ENCODE measurements around the gene ROPN1B. TPM values are rescaled to one million over a fixed set of nuclear protein-coding genes. Genes with fewer than 3 reads are reported as not detected.

Gene ROPN1B
- total RNA-seq, 1 donor from 2014 or later = not detected

DNA sequence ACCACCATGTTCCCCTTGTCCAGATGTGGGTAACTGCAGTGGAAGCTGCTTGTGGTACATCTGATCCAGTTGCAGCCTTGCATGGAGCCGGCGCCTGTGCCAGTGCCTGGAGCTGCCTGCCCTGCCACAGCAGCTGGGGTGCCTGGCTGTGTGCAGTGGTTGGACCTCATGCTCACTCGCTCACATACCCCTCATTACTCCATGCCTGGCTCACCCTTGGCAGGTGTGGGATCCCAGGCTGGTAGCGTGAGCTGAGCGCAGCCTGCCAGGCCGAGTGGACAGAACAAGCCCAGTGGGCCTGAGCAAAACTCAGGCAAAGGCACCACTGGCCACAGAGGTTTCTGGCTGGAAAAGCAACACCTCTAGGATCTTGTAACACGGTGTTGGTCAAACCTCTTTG, 35.7 kb downstream of the ROPN1B start:
- no peak for DNase-seq (ENCODE audit: low read depth)

DNA sequence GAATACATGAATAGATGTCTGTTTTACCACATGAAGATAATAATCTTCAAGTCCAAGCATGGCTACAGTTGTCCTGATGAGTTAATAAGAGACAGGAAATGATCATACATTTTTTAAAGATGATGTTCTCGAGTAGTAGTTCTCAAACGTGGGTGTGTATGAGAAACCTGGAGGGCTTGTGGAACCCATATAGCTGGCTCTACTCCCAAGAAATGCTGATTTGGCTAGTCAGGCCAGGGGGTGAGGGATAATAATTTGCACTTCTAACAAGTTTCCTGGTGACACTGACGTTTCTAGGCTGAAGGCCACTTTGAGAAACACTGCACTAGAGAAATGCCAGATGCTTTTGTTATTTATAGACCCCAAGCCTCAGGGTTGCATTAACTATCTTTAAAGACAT, 37.0 kb downstream of the ROPN1B start:
- no peak for DNase-seq (ENCODE audit: low read depth)

DNA sequence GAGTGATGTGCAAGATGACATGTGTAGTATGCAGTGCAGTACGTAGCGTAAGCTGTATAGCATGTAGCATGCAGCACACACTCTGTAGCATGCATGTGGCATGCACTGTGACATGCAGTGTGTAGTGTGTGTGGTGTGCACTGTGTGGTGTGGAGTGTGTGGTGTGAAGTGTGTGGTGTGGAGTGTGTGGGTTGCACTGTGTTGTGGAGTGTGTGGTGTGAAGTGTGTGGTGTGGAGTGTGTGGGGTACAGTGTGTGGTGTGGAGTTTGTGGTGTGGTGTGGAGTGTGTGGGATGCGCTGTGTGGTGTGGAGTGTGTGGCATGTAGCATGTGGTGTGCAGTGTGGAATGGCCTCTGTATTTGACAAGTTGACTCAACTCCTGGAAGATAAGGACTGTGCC, 39.2 kb downstream of the ROPN1B start:
- no peak for DNase-seq (ENCODE audit: low read depth)

DNA sequence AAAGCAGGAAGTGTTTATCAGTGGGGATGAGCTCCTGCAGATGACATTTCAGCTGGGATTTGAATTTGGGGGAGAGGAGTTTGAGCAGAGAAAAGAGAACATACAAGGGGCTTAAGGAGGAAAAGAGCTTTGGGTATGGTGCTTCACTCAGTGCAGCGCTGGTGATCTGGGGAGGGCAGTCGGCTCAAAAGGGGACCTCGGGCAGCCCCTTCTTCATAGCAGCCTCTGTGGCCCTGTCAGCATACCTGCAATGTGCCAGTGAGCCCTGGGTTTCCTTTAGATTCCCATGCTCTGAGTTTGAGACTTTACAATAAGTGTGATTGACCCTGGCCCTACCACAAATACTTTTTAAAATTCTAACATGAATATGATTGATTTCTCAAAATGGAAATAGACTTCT, 40.2 kb downstream of the ROPN1B start:
- no peak for DNase-seq (ENCODE audit: low read depth)

DNA sequence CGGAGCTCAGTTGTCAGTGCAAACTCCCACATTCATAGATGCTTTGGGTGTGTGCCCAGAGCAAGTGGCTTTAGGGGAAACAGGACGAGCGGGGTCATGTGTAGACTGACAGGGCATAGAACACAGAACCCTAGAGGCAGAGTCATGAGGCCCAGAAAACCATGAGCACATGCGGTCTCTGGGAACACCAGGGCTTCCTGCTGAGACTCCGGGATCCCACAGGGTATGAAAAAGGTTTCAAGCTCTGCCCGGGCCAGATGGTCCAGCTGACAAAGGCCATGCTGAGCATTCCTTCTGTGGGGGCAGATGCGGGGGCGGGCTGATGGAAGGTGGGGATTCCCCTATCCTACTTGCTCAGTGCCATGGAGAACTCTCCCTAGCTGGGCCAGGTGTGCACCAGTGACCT, 44.8 kb downstream of the ROPN1B start:
- DNase-seq (ENCODE audit: low read depth) = no peak

DNA sequence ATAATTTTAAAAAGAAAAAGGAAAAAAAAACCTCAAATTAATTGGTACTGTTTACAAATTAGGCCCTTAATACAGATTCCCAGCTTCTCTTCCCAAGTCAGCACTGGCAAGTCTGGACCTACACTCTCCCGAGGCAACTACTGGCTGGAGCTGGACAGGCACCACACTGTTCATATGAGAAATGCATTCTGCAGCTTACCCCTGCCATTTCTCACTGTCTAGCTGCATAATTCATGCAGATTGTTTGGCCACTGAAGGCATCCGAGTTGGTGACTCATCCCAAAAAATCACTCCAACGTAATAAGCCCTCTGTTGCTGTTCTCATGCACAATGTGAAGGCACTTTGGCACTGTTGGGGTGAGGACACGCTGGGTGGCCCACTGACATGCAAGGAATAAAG, 45.3 kb downstream of the ROPN1B start:
- no peak for DNase-seq (ENCODE audit: low read depth)

DNA sequence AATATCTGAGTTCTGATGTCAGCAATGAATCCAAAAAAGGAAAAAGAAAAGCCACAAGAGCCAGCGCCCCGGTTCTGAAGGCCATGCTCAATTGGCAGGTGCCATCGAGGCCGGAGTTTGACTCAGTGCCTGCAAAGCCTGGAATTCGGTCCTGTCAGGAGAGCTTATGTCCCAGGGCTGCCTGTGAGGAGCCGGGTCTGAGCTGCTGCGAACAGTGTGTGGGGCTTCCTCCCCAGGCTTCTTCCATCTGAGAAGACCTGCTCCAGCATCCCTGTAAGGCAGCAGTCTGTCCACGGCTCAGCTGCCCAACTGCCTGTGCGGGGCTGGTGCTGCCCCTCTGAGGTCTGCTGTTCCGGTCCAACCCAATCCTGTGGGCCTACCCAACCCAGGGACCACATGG, 46.1 kb downstream of the ROPN1B start:
- DNase-seq (ENCODE audit: low read depth) = no peak

DNA sequence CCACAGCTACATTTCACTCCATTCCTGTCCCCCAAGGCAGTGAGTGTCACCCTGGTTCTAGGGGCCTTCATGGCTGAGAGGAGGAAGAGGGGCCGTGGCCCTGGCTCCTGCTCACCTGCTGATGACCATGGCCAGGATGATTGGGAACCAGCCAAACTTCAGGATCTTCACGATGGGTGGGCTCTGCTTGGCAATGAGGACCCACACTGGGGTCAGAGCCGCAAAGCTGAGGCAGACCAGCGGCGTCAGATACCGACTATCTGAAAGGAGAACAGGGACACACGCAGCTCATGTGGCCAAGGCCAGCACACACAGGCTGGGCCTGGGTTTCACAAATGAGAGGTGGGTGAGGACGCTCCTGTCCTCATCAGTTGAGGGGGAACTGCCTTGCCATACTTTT, 47.6 kb downstream of the ROPN1B start:
- no peak for DNase-seq (ENCODE audit: low read depth)

DNA sequence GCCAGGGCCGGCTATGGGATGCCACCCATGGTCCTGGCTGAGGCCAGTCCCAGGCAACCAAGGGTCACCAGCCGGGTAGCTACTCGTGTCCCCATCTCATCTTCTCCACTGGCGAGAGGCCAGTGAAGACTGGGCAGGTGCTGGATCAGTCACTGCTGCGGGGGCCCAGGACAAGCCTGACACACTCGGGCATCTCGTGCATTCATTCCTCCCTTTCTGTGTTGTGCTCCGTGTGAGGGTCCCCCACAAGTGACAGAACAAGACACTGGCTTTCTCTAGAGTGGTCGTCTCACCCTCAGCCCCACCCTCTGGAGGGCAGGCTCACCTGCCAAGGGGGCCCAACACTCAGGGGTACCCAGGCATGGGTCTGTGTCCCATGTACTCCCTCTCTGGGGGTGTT, 48.4 kb downstream of the ROPN1B start:
- no peak for DNase-seq (ENCODE audit: low read depth)

DNA sequence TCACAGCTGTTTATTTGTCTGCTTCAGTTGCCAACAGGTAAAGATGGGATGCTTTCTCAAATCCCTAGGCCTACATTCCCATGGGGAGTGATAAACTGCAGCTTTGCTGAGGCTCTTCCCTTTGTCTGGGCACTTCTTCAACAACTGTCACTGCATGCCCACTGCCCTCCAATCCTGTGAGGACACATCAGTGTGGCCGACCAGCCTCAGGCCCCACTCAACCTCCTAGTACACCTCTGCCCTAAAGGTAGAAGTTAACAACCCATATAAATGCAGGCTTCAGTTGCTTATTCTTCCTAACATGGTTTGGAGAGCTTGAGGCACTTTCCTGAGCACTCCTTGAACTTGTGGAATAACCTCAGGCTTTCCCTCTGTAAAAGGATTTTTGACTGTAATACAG, 49.6 kb downstream of the ROPN1B start:
- no peak for DNase-seq (ENCODE audit: low read depth)

DNA sequence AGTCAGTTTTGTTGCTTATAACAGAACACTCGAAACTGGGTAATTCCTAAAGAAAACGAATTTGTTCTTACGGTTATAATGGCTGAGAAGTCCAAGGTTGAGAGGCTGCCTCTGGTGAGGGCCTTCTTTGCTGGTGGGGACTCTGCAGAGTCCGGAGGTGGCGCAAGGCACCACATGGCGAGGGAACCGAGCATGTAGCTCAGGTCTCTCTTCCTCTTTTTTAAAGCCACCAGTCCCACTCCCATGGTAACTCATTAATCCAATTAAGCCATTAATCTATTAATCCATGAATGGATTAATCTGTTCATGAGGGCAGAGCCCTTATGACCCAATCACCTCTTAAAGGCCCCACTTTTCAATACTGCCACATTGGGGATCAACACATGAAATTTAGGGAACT, 50.0 kb downstream of the ROPN1B start:
- DNase-seq (ENCODE audit: low read depth) = no peak

DNA sequence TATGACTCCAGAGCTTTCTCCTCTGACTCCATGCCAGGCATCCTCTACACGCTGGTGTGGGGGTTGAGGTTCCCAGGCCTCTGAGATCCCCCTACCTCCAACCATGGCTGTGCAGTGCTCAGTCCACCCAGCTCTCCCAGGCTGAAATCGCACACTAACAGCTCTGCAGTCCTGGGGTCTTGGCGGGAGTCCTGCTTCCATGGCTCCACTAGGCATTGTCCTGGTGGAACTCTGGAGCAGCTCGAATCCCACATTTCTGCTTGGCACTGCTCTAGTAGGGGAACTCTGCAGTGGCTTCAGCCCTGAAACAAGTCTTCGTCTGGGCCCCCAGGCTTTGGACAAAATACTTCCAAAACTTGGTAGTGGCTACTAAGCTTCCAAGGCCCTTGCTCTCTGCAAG, 50.7 kb downstream of the ROPN1B start:
- no peak for DNase-seq (ENCODE audit: low read depth)

DNA sequence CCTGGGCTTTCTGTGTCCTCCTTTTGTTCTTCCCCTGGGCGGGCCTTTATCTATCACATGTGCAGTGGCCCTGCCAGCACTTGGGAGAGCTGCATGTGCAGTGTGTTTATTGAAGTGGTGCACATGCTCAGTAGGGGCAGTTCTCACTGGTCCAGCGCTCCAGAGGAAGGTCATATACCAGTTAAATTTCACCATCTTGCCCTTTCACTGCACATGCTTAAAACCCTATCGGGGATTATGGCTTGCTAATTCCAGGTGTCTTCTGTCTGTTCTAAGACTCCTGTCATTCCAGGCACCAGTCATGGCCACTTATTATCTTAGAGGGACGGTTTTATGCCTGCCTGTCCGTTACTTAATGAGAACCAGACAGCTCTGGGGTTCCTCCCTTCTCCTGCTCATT, 52.2 kb downstream of the ROPN1B start:
- DNase-seq (ENCODE audit: low read depth) = no peak

DNA sequence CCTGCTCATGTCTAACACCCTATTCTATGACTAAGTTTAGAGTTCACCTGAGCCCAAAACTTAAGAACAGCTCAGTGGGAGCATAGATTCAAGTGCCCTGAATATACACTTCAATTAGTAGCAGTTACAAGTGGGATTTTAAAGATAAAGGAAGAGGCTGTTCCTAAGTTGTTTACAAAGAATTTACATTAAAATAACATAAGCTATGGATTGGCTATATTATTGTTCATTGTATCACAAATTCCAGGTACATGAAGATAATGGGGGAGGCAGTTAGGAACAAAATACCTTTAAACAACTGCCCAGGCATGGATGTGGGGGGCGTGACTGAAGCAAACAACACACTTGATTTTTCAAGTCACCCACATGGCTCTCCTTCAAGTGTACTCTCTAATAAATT, 52.7 kb downstream of the ROPN1B start:
- no peak for DNase-seq (ENCODE audit: low read depth)

DNA sequence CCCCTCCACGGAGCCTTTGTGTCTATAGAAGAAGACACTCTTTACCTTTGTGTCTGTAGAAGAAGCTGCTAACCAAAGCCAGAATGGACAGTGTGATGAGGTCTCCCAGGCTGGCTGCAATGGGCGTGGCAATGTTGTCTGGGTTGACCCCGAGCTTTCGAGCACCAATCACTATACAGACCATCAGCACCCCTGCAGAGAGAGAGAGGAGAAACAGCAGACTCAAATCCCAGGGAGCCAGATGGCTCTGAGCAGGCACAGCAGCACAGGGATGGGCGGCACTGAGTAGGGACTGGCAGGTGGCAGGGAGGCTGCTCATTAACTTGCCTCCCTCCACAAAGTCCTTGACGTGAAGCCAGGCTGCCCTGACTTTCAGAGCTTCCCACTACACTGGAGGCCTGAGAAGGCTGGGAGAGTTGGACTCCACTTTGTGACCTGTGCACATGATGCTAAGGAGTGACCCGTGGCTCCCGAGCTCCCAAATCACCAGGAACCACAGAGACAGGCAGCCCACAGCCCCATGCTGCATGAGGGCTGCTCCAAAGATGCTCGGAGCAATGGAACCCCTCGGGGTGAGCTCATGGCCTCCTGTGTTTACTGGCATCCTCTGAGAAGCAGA, 53.9 kb downstream of the ROPN1B start:
- no peak for DNase-seq (ENCODE audit: low read depth)

DNA sequence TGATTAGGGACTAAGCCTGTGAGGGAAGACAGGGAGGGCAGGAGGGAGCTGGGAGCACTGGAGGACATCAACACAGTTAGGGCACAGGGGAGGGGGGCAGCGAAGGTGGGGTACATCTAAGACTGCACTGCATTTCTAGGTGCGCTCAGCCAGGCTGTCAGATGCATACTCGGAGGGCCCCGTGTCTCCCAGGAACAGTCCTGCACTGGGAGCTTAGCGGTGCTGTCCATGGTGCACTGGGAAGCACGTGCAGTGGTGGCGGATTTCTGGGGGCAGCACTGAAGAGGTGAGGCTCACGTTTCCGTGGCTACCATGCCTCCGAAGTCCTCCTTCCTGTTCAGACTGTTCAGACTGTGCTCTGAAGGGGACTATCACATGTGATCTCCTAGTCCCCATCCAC, 54.4 kb downstream of the ROPN1B start:
- DNase-seq (ENCODE audit: low read depth) = no peak

DNA sequence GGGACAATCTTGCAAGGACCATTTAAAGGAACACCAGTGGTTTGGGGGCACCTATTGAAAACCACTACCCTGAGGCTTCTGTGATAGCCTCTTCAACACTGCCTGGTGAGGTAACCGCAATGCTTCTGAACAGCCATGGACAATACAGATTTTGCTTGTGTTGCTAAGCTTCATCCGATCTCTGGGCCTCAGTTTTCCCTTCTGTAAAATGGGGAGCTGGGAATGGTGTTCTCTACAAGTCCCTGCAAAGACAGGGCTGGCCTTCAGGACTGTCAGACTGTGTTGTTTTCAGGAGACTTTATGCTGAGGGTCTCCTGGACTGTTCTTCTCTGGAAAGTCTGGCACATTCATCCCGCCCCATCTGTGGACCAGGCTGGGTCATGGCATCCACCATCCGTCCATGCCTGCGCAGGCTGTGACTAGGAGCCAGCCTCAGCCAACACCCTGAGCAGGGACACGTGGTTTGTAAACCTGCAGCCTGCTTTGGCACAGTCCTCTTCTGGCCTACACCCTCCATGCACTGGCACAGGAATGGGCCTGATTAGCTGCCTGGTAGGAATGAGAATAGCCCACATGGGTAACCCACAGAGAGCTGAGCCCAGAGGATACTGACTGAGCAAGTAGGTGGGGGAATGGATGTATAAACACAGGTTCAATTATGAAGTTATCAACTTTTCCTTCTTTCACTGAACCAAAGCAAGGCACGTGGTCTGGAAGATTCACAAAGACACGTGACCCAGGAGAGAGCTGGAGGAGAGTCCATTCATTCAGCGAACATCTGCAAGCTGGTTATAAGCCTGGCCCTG, 55.3 kb downstream of the ROPN1B start:
- no peak for DNase-seq (ENCODE audit: low read depth)

DNA sequence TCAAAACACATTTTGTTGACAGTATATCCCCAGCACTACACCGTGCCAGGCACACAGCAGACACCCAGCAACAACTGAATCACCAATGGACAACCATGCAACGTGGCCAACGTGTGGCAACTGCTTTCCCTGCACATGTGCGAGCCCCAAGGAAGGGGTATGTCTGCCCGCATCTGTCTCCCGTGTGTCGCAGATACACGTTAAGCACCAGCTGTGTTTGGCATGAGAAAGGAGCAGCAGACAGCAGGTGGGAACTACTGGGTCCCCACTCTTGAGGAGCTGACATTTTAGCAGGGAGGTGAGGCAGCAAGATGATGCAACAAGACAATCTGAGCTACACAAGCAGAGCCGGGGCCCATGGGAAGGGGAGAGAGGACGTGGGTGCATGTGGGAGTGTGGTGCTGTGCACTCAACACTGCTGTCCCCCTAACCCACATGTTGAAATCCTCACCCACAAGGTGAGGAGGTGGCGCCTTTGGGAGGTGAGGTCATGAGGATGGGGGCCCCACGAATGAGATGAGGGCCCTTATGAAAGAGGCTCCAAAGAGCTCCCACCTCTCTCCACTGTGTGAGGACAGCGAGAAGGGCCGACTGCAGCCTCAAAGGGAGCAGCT, 56.2 kb downstream of the ROPN1B start:
- no peak for DNase-seq (ENCODE audit: low read depth)

DNA sequence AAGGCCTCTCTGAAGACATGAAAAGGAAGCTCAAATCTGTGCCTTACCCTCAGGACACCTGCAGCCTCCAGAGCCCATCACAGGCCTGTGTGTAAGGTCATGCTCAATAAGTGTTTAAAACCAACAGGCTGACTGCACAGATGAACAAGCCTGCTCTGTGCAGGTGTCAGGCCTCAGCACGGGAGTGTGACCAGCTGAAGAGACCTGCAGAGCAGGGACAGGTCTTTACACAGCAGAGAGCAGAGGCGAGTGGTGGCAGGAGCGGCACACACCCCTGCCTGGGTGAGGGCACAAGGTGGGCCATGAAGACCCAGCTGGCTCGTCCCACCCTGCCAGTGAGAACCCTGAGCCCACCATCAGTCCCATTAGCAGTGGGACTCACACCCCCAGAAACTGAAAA, 56.9 kb downstream of the ROPN1B start:
- DNase-seq (ENCODE audit: low read depth) = no peak

DNA sequence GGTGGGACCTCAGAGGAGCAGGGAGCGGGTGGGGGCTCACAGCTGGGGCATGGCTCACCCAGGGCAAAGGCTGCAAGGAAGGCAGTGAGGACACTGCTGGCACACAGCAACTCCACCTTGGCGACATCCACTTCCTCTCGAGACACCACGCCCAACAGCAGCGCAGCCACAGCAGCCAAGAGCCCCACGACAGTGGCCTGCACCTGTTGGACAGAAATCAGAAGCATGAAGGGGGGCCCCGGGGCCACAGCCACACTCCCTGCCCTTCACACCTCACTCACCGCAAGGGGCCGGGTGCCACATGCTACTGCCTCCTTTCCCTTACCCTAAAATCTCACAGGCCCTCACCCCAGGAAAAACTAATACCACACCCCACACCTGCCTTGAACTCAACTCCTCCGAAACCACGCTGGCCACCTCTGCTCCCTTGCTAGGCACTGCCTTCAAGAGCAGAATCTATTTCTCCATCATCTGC, 57.3 kb downstream of the ROPN1B start:
- DNase-seq (ENCODE audit: low read depth) = no peak

DNA sequence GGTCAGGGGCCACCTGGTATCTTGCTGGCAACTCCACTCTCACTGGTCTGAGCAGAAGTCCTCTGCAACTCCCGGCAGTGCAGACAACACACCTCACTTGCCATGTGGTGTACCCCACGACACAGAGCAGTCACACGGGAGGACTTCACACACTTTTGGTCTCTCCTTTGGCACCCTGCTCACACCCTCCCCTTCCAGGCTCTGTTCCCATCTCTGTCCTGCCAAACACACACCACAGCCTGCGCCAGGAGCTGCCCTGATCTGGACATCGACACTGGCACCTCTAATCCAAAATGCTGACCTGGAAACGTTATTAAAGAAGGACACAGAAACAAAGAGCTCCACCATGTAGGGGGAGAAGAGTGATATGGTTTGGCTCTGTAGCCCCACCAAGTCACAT, 57.8 kb downstream of the ROPN1B start:
- DNase-seq (ENCODE audit: low read depth) = no peak

DNA sequence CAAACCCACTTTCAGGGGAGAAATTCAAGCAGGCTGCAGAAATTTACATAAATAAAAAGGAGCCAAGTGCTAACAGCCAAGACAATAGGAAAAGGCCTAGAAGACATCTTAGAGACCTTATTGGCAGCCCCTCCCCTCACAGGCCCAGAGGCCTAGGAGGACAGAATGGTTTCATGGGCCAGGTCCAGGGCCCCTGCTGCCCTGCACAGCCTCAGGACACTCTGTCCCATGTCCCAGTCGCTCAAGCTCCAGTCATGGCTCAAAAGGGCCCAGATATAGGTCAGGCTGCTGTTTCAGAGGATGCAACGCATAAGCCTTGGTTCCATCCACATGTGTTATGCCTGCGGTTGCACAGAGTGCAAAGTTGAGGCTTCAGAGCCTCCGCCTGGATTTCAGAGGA, 59.1 kb downstream of the ROPN1B start:
- DNase-seq (ENCODE audit: low read depth) = no peak

DNA sequence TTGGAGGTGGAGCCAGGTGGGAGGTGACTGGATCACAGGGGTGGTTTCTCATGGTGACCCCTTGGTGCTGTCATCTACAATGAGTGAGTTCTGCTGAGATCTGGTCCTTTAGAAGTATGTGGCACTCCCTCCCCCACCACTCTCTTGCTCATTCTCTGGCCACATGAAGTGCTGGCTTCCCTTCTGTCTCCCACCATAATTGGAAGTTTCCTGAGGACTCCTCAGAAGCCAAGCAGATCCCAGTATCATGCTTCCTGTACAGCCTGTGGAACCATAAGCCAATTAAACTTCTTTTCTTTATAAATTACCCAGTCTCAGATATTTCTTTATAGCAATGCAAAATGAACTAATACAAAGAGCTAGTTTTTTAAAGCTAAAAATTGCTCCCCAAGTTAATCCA, 60.3 kb downstream of the ROPN1B start:
- no peak for DNase-seq (ENCODE audit: low read depth)

Data from renal cortical epithelial cell (primary cell).